Measurements from ENCODE around the gene LRRFIP1. TPM values are rescaled to one million over a fixed set of nuclear protein-coding genes. Genes with fewer than 3 reads are reported as not detected.
"Not testable (repeated sequence)": the region's sequence is repeated elsewhere in the genome, so short reads cannot be mapped to it uniquely, and the experiment has no call there.

LRRFIP1 gene
- total RNA-seq, 2 experiments from 2014 or later, result 158 to 164 TPM

DNA sequence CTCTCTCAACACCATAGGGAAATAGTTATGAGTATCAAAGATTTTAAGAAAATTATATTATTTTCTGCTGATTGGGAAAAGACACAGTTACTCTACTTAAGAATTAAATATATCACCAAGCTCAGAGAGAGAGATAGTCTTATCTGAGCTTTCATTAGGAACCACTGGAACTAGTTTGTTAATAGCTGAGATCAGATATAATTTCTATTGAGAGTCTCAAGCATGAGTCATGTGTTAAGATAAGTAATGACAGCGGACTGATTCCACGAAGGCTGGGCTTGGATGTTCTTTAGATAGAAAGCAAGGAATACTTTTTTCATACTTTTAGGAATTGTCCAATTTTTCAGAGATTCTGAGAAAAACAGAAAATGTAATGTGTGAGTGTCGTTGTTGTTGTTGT lies 126.8 kb downstream of the LRRFIP1 start:
- Mint-ChIP-seq H3K9me3 (no peaks in the 10 kb centered on the region), H3K4me3 (no peak overlapping the region), H3K27ac (peak overlapping the region; percentile 45), H3K36me3 (peaks cover 46% of the 10 kb centered on the region), H3K4me1 (peaks cover 18% of the 10 kb centered on the region), H3K27me3 (no peaks in the 10 kb centered on the region)
- POLR2A ChIA-PET, result interaction anchor here (1.5 kb wide), 1 partner anchor 79 kb away, joined by 5 read pairs; no protein-coding TSS in a partner anchor
- ATAC-seq (ENCODE audit: low read depth) (no peak), DNase-seq (no peak)

DNA sequence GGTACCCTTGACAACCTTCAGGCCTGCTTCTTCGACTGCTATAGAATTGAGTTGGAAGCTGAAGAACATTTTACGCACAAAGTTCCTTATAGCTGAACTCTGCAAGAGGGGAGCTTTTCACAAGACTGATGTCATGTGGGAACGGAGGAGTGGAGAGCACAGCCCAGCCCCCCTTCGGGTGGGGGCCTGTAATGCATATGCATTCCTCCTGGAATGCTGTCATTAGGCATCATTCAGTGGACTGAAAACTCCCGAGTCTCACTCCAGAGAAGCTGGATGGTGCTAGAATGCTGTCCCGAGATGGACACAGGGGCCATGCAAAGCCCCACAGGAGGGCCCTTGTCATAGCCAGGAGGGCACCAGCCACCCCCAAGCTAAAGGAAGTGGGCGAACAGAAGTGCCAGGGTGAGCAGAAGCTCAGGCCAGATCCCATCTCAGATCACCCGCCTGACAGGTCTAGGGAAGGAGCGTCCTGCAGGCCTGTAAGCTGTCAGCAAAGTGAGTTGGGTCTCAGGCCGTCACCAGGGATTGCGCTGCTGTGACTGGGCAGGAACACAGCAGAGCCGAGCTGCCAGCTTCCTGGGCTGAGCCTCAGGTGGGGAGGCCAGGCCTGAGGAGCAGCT lies 127.3 kb downstream of the LRRFIP1 start:
- Mint-ChIP-seq H3K4me3 (no peak overlapping the region), H3K9me3 (no peaks in the 10 kb centered on the region), H3K27ac (no peak overlapping the region), H3K27me3 (no peaks in the 10 kb centered on the region), H3K36me3 (peaks cover 43% of the 10 kb centered on the region), H3K4me1 (peaks cover 18% of the 10 kb centered on the region)
- no peak for ATAC-seq (ENCODE audit: low read depth)
- POLR2A ChIA-PET, result interaction anchor here (1.5 kb wide), 1 partner anchor 80 kb away, joined by 5 read pairs; no protein-coding TSS in a partner anchor
- DNase-seq, result no peak

DNA sequence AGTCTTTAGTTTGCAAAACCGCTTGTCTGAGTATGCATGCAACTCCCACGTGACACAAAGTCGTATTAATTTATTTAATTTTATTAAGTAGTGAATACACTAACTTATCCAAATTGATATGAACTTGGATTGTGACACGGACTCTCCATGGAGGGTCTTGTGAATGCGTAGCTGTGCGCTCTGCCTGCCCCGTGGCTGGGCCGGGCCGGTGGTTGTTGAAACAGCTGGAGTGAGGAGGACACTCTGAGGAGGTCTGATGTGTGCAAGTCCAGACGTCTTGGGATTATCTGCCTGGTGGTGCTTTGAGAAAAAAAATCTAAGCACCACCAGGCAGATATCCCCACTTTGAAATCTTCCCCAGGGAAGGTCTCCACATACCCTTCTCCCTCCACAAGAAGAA lies 130.2 kb downstream of the LRRFIP1 start:
- no peak overlapping the region for H3K27ac Mint-ChIP-seq
- ATAC-seq (ENCODE audit: low read depth), result no peak
- H3K36me3 Mint-ChIP-seq, result peaks cover 46% of the 10 kb centered on the region
- DNase-seq, result no peak
- no peaks in the 10 kb centered on the region for H3K9me3 Mint-ChIP-seq
- peaks cover 6% of the 10 kb centered on the region for H3K4me1 Mint-ChIP-seq
- no peak overlapping the region for H3K4me3 Mint-ChIP-seq
- H3K27me3 Mint-ChIP-seq, result no peaks in the 10 kb centered on the region
- POLR2A ChIA-PET, result no interaction called here

DNA sequence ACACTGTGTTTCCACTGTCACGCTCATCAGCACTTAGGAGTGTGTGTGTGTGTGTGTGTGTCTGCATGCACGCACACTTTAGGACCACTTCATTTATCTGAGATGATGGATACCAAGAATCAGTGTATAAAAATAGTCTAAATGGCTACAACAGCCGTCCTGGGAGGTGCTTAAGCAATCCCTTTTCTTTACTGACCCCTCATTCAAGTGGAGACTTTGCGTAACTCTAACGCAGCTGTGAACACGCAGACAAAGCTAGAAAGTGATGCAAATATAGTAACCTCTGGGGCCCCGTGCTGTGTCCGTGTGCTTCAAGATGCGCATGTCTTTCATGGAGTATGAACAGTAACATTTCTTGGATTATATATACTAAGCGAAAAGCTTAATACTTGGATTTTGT lies 130.8 kb downstream of the LRRFIP1 start:
- Mint-ChIP-seq H3K4me3 (no peak overlapping the region), H3K9me3 (no peaks in the 10 kb centered on the region), H3K27ac (no peak overlapping the region), H3K27me3 (no peaks in the 10 kb centered on the region), H3K36me3 (peaks cover 47% of the 10 kb centered on the region), H3K4me1 (peaks cover under 1% of the 10 kb centered on the region)
- DNase-seq (no peak), ATAC-seq (ENCODE audit: low read depth) (no peak)
- POLR2A ChIA-PET, result no interaction called here

- Mint-ChIP-seq H3K36me3 (peaks cover 45% of the 10 kb centered on the region), H3K9me3 (no peaks in the 10 kb centered on the region), H3K27ac (no peak overlapping the region), H3K4me1 (peaks cover 2% of the 10 kb centered on the region), H3K4me3 (no peak overlapping the region), H3K27me3 (no peaks in the 10 kb centered on the region)
- ATAC-seq (ENCODE audit: low read depth) (no peak), DNase-seq (no peak)
- POLR2A ChIA-PET, result no interaction called here
These were observed 131.8 kb downstream of the LRRFIP1 start for GRCh38 chr2:237759176-237759575.

GRCh38 chr2:237760506-237761502 lies 133.4 kb downstream of the LRRFIP1 start:
- DNase-seq (no peak), ATAC-seq (ENCODE audit: low read depth) (no peak)
- no peaks in the 10 kb centered on the region for H3K27me3 Mint-ChIP-seq
- no peak overlapping the region for H3K4me3 Mint-ChIP-seq
- H3K9me3 Mint-ChIP-seq, result no peaks in the 10 kb centered on the region
- no peak overlapping the region for H3K27ac Mint-ChIP-seq
- H3K4me1 Mint-ChIP-seq, result peaks cover 2% of the 10 kb centered on the region
- POLR2A ChIA-PET, result interaction anchor here (0.6 kb wide), 1 partner anchor 94 kb away, joined by 4 read pairs; no protein-coding TSS in a partner anchor
- H3K36me3 Mint-ChIP-seq, result peaks cover 42% of the 10 kb centered on the region

DNA sequence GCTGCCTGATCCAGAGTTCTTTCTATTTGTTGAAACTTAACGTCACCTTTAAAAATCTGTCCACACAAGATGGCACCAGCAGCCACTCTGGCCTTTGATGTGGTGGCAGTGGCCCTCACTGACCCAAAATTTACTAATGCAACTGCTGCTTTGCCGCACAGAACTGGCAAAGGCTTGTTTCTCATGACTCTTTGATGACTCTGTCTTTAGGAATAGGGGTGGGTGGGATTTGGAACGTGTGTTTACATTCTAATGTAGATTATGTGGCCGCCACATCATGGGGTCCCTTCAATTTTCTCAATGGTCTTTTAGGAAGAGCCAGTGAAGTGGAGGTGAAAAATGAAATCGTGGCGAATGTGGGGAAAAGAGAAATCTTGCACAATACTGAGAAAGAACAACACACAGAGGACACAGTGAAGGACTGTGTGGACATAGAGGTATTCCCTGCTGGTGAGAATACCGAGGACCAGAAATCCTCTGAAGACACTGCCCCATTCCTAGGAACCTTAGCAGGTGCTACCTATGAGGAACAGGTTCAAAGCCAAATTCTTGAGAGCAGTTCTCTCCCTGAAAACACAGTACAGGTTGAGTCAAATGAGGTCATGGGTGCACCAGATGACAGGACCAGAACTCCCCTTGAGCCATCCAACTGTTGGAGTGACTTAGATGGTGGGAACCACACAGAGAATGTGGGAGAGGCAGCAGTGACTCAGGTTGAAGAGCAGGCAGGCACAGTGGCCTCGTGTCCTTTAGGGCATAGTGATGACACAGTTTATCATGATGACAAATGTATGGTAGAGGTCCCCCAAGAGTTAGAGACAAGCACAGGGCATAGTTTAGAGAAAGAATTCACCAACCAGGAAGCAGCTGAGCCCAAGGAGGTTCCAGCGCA lies 135.2 kb downstream of the LRRFIP1 start:
- H3K27ac Mint-ChIP-seq, result peak overlapping the region; percentile 27

DNA sequence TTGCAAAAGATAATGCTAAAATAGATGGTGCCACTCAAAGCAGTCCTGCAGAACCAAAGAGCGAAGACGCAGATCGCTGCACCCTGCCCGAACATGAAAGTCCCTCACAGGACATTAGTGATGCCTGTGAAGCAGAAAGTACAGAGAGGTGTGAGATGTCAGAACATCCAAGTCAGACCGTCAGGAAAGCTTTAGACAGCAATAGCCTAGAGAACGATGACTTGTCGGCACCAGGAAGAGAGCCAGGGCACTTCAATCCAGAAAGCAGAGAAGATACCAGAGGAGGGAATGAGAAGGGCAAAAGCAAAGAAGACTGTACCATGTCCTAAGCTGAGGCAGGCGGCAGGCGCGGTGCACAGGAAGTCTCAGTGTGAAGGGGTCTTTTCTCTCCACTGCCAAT lies 136.4 kb downstream of the LRRFIP1 start:
- Mint-ChIP-seq H3K27me3 (no peaks in the 10 kb centered on the region), H3K4me1 (peaks cover 4% of the 10 kb centered on the region), H3K9me3 (no peaks in the 10 kb centered on the region), H3K36me3 (peaks cover 37% of the 10 kb centered on the region), H3K4me3 (no peak overlapping the region), H3K27ac (peak overlapping the region; percentile 77)
- no peak for DNase-seq
- POLR2A ChIA-PET, result no interaction called here
- ATAC-seq (ENCODE audit: low read depth), result no peak

More for the DNA sequence above, 135.2 kb downstream of the LRRFIP1 start:
- peaks cover 37% of the 10 kb centered on the region for H3K36me3 Mint-ChIP-seq
- POLR2A ChIA-PET; H3K27me3 Mint-ChIP-seq; ATAC-seq (ENCODE audit: low read depth); H3K4me1 Mint-ChIP-seq; H3K9me3 Mint-ChIP-seq; H3K4me3 Mint-ChIP-seq; DNase-seq: not testable (repeated sequence)

DNA sequence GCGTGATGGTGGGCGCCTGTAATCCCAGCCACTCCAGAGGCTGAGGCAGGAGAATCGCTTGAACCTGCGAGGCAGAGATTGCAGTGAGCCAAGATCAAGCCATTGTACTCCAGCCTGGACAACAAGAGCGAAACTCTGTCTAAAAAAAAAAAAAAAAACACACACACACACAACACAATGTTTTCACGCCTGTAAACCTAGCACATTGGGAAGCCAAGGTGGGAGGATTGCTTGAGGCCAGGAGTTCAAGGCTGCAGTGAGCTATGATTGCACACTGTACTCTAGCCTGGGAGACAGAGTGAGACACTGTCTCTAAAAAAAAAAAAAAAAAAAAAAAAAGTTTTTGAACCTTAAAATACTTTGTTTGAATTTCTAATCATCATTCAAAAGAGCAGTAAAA lies 137.7 kb downstream of the LRRFIP1 start:
- H3K4me3 Mint-ChIP-seq; ATAC-seq (ENCODE audit: low read depth); H3K4me1 Mint-ChIP-seq; H3K27ac Mint-ChIP-seq; H3K9me3 Mint-ChIP-seq; H3K27me3 Mint-ChIP-seq; DNase-seq; POLR2A ChIA-PET: not testable (repeated sequence)
- peaks cover 34% of the 10 kb centered on the region for H3K36me3 Mint-ChIP-seq

DNA sequence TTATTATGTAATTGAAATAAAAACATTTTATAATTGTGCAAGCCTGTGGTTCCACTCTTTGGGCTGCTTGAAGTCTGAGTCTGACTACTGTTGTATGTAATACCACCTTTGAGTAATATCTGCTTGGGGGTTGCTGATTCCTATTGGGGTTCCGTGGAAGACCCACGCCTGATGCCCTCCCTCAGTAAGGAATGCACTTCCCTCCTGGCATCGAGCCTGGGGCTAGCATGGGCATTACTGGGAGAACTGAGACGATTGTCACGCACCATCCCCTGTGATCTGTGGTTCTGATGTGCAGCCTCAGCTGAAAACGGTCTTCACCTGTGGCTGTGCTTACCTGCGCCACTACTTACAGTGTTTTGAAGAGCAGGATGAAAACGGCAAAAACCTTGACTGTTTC lies 138.5 kb downstream of the LRRFIP1 start:
- POLR2A ChIA-PET, result no interaction called here
- Mint-ChIP-seq H3K36me3 (peaks cover 31% of the 10 kb centered on the region), H3K9me3 (no peaks in the 10 kb centered on the region), H3K27me3 (no peaks in the 10 kb centered on the region), H3K27ac (no peak overlapping the region), H3K4me3 (no peak overlapping the region), H3K4me1 (peaks cover 4% of the 10 kb centered on the region)
- ATAC-seq (ENCODE audit: low read depth) (no peak), DNase-seq (no peak)

GRCh38 chr2:237766340-237766739 lies 139.0 kb downstream of the LRRFIP1 start:
- POLR2A ChIA-PET, result no interaction called here
- Mint-ChIP-seq H3K36me3 (peaks cover 32% of the 10 kb centered on the region), H3K27ac (no peak overlapping the region)

DNA sequence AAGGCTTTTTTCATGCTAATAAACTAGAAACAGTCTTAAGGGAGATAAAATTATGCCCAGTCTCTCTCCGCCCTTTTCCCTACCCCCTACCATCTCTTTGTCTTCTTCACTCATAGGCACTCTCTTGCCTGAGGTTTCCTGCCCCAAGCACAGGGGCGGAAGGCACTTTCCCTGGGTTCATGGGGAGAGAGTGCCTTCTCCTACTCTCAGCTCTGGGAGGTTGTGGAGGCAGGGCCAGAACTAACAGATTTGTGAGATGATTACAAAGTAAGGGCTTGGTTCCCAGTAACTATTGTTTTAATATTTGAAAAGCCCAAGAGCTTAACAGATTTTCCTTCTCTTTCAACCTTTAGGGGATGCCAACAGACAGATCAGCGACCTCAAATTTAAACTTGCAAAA lies 145.1 kb downstream of the LRRFIP1 start:
- Mint-ChIP-seq H3K27ac (no peak overlapping the region), H3K9me3 (no peaks in the 10 kb centered on the region), H3K4me1 (no peaks in the 10 kb centered on the region), H3K36me3 (peaks cover 23% of the 10 kb centered on the region), H3K27me3 (no peaks in the 10 kb centered on the region), H3K4me3 (no peak overlapping the region)
- DNase-seq (no peak), ATAC-seq (ENCODE audit: low read depth) (no peak)
- POLR2A ChIA-PET, result no interaction called here

More at GRCh38 chr2:237766340-237766739, 139.0 kb downstream of the LRRFIP1 start:
- DNase-seq, result no peak
- no peak for ATAC-seq (ENCODE audit: low read depth)
- no peaks in the 10 kb centered on the region for H3K9me3 Mint-ChIP-seq
- no peaks in the 10 kb centered on the region for H3K27me3 Mint-ChIP-seq
- H3K4me1 Mint-ChIP-seq, result peaks cover 4% of the 10 kb centered on the region
- H3K4me3 Mint-ChIP-seq, result no peak overlapping the region

GRCh38 chr2:237773826-237774225 lies 146.4 kb downstream of the LRRFIP1 start:
- Mint-ChIP-seq H3K4me3 (no peak overlapping the region), H3K27ac (no peak overlapping the region), H3K4me1 (no peaks in the 10 kb centered on the region), H3K9me3 (no peaks in the 10 kb centered on the region), H3K27me3 (no peaks in the 10 kb centered on the region), H3K36me3 (peaks cover 36% of the 10 kb centered on the region)
- DNase-seq, result no peak
- no peak for ATAC-seq (ENCODE audit: low read depth)
- POLR2A ChIA-PET, result no interaction called here
